Chondrocyte (in vitro differentiated cells): ENCODE measurements around the gene GASK1A. TPM values are rescaled to one million over a fixed set of nuclear protein-coding genes. Genes with fewer than 3 reads are reported as not detected.

Experiments
- DNase-seq: peaks from one replicate; pipeline ENCODE4 v3.0.0; 2021; ENCODE audit warnings: mixed read lengths, low spot score
- H3K27ac Mint-ChIP-seq: one replicate; pipeline ENCODE4 v1.8.0; 2021; ENCODE audit warnings: mild to moderate bottlenecking, moderate library complexity, mixed read lengths; ENCODE audit not compliant: unreplicated experiment
- H3K27me3 Mint-ChIP-seq: 2 replicates; pipeline ENCODE4 v1.8.0; 2021; ENCODE audit warnings: low read depth, mixed read lengths
- H3K36me3 Mint-ChIP-seq: 2 replicates; pipeline ENCODE4 v1.8.0; 2021; ENCODE audit warnings: low read depth, mixed read lengths
- H3K4me1 Mint-ChIP-seq: 2 replicates; pipeline ENCODE4 v1.8.0; 2021; ENCODE audit warnings: low read depth, mild to moderate bottlenecking, mixed read lengths
- H3K4me3 Mint-ChIP-seq: one replicate; pipeline ENCODE4 v1.8.0; 2021; ENCODE audit warnings: mild to moderate bottlenecking, moderate library complexity, mixed read lengths; ENCODE audit not compliant: unreplicated experiment
- H3K9me3 Mint-ChIP-seq: 2 replicates; pipeline ENCODE4 v1.8.0; 2021; ENCODE audit warnings: low read depth, mixed read lengths
- CTCF ChIP-seq: fragments of 200-600 bp; sonication (generic); IDR thresholded peaks from 2 replicates; pipeline ENCODE4 v1.5.0; 2021; ENCODE audit warnings: antibody characterized with exemption, mild to moderate bottlenecking, moderate library complexity
- total RNA-seq: library from RNA; stranded (reverse); gene quantifications from 3 replicates; pipeline ENCODE4 v1.2.1, GENCODE V29; 2021

Gene GASK1A
- total RNA-seq, 1 donor from 2014 or later = 0.17 TPM

DNA sequence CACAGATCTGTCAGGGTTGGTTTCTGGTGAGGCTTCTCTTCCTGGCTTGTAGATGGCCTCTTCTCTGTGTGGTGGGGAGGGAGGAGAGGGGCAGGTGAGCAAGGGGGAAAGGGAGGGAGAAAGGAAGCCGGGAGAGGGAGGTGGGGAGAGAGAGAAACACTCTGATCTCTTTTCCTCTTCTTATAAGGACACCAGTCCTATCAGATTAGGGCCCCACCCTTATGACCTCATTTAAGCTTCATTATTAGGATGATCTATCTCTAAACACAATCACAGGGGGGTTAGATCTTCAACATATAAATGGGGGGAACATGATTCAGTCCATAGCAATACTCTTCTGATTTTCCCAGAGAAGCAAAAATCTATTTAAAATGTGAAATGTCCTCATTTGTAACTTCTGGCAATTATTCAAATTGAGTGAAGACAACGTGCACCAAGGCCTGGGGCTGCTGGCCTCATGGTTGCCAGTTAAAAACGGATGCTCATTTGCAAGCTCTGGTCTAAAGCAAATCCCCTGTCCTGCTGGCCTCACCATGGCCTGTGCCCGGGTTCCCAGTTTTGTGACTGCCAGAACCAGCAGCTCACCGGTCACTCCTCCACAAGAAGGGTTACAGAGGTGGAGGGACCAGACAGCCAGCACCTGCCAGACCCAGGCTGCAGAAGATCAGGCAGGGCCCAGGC lies 118.4 kb downstream of the GASK1A start:
- TF ChIP-seq CTCF = no peak
- no peak overlapping the region for H3K27ac Mint-ChIP-seq
- no peaks in the 10 kb centered on the region for H3K36me3 Mint-ChIP-seq
- H3K4me3 Mint-ChIP-seq = no peak overlapping the region
- no peaks in the 10 kb centered on the region for H3K4me1 Mint-ChIP-seq
- DNase-seq = no peak
- no peaks in the 10 kb centered on the region for H3K27me3 Mint-ChIP-seq
- H3K9me3 Mint-ChIP-seq = no peaks in the 10 kb centered on the region

GRCh38 chr3:43098761-43099160 lies 119.7 kb downstream of the GASK1A start:
- TF ChIP-seq CTCF = no peak
- no peak for DNase-seq
- Mint-ChIP-seq H3K27me3 (no peaks in the 10 kb centered on the region), H3K27ac (no peak overlapping the region), H3K4me3 (no peak overlapping the region), H3K4me1 (no peaks in the 10 kb centered on the region), H3K36me3 (no peaks in the 10 kb centered on the region), H3K9me3 (no peaks in the 10 kb centered on the region)

GRCh38 chr3:43102773-43103480 lies 123.8 kb downstream of the GASK1A start:
- peaks cover 11% of the 10 kb centered on the region for H3K4me1 Mint-ChIP-seq
- TF ChIP-seq CTCF = no peak
- H3K9me3 Mint-ChIP-seq = no peaks in the 10 kb centered on the region
- no peak overlapping the region for H3K27ac Mint-ChIP-seq
- DNase-seq = no peak
- no peaks in the 10 kb centered on the region for H3K36me3 Mint-ChIP-seq
- H3K27me3 Mint-ChIP-seq = no peaks in the 10 kb centered on the region
- no peak overlapping the region for H3K4me3 Mint-ChIP-seq

GRCh38 chr3:43104039-43104438 lies 124.9 kb downstream of the GASK1A start:
- H3K4me1 Mint-ChIP-seq = peaks cover 11% of the 10 kb centered on the region
- no peak overlapping the region for H3K27ac Mint-ChIP-seq
- H3K27me3 Mint-ChIP-seq = no peaks in the 10 kb centered on the region
- no peak overlapping the region for H3K4me3 Mint-ChIP-seq
- no peak for DNase-seq
- no peak for TF ChIP-seq CTCF
- no peaks in the 10 kb centered on the region for H3K36me3 Mint-ChIP-seq
- no peaks in the 10 kb centered on the region for H3K9me3 Mint-ChIP-seq

- no peaks in the 10 kb centered on the region for H3K27me3 Mint-ChIP-seq
- H3K27ac Mint-ChIP-seq = no peak overlapping the region
- H3K36me3 Mint-ChIP-seq = no peaks in the 10 kb centered on the region
- peak overlapping the region; percentile 70 for H3K4me3 Mint-ChIP-seq
- no peak for TF ChIP-seq CTCF
- peaks cover 11% of the 10 kb centered on the region for H3K4me1 Mint-ChIP-seq
- DNase-seq = no peak
- no peaks in the 10 kb centered on the region for H3K9me3 Mint-ChIP-seq
These were observed 125.8 kb downstream of the GASK1A start for GRCh38 chr3:43104660-43105595.
